ENCODE measurements around the gene PTCH2.
A peak's percentile ranks its signal among the peaks of the same experiment; 100 is the strongest.
"Not testable (repeated sequence)": the region's sequence is repeated elsewhere in the genome, so short reads cannot be mapped to it uniquely, and the experiment has no call there.

PTCH2 gene

DNA sequence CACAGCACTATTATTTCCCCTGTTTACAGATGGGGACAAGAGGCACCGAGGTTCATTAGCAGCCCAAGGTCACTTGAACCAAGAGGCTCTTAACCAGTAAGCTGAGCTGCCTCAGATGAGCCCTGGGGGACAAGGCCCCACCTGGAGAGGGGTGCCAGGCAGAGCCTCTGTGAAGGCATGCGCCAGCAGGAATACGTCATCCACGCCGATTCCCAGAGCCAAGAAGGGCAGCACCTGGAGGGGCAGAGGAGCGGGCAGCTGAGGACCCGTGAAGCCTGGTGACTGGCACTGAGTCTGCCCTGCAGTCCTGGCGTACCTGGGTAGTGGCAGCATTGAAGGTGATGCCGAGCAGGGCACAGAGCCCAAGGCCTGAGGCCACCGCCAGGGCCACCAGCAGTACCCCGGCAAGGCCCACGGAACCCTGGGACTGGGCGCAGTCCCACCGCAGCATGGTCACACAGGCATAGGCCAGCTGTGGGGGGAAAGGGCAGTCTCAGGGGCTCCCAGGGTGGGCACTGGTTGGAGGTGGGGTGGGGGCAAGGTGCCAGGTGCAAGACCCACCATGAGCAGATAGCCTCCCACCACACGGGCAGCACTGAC, 14.1 kb downstream of the PTCH2 start:
- no peaks in the 10 kb centered on the region for H3K27me3 Mint-ChIP-seq
- H3K36me3 Mint-ChIP-seq (ENCODE audit: low read depth): no peaks in the 10 kb centered on the region

DNA sequence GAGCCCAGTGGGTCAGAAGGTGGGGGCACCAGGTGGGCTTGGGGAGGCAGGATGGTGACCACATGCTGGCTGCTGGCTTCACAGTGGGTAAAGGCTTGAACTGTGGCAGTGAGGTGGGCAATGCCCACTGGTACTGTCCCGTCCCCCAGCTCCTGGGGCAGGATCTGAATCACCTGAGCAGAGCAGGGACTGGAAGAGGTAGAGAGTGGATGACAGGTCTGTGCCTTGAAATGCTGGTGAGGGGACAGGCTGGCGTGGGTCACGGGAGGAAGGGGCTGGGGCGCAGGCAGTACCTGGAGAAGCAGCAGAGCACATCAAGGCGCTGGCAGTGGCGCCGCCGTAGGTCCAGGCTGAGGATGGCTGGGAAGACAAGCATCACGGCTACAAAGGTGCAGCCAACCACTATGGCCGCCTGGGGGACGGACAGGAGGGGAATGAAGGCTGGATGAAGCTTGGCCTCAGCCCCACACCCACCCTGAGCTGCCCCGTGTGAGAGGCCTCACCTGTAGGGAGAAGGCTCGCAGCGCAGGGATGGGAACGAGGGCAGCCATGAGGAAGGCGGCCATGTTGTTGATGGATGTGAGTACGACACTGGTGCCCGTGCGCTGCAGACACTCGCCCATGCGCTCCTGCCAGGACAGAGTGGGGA, 14.9 kb downstream of the PTCH2 start:
- no peaks in the 10 kb centered on the region for H3K27me3 Mint-ChIP-seq
- no peak overlapping the region for H3K4me3 Mint-ChIP-seq
- no peak for DNase-seq
- no peaks in the 10 kb centered on the region for H3K4me1 Mint-ChIP-seq (ENCODE audit: low read depth)
- no peaks in the 10 kb centered on the region for H3K36me3 Mint-ChIP-seq (ENCODE audit: low read depth)
- no peaks in the 10 kb centered on the region for H3K9me3 Mint-ChIP-seq
- no peak overlapping the region for H3K27ac Mint-ChIP-seq

More for the DNA sequence above, 14.1 kb downstream of the PTCH2 start:
- Mint-ChIP-seq H3K4me1 (ENCODE audit: low read depth) (no peaks in the 10 kb centered on the region), H3K4me3 (no peak overlapping the region), H3K9me3 (no peaks in the 10 kb centered on the region), H3K27ac (no peak overlapping the region)
- DNase-seq: no peak

DNA sequence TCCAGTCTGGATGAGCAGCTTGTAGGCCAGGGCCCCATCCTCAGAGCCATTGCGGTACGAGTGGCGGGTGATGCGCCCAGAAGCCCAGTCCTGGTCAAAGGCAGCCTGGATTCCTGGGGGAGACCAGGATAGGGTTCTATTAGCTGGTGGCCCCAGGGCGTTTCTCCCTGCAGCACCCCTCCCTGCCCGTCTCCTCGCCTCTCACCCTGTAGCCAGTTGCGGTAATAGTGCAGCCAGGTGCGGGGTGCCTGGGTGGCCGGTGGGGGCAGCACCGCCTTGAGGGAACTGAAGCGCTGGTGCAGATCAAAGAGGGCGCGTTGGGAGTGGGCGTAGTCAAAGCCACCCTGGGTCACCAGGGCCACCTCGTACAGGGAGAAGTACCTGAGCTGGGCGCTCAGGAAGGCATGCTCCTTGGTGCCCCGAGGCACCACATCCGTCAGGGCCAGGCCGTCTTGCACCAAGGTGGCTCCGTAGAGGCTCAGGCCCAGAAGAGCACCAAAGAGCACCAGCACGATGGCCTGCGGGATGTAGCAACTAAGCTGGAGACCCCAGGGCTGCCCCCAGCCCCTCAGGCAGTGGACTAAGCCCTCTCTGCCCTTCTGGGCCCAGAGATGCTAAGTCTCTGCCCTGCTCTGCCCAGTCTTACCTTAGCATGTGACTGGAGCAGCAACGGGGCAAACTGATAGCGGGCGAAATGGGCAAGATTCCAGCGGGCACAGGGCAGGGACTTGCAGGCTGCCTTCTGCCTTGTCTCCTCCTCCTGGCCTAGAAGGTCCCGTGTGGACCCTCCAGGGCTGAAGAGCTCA, 15.7 kb downstream of the PTCH2 start:
- Mint-ChIP-seq H3K9me3 (no peaks in the 10 kb centered on the region), H3K36me3 (ENCODE audit: low read depth) (no peaks in the 10 kb centered on the region), H3K4me3 (no peak overlapping the region), H3K4me1 (ENCODE audit: low read depth) (no peaks in the 10 kb centered on the region), H3K27me3 (no peaks in the 10 kb centered on the region), H3K27ac (no peak overlapping the region)
- no peak for DNase-seq

DNA sequence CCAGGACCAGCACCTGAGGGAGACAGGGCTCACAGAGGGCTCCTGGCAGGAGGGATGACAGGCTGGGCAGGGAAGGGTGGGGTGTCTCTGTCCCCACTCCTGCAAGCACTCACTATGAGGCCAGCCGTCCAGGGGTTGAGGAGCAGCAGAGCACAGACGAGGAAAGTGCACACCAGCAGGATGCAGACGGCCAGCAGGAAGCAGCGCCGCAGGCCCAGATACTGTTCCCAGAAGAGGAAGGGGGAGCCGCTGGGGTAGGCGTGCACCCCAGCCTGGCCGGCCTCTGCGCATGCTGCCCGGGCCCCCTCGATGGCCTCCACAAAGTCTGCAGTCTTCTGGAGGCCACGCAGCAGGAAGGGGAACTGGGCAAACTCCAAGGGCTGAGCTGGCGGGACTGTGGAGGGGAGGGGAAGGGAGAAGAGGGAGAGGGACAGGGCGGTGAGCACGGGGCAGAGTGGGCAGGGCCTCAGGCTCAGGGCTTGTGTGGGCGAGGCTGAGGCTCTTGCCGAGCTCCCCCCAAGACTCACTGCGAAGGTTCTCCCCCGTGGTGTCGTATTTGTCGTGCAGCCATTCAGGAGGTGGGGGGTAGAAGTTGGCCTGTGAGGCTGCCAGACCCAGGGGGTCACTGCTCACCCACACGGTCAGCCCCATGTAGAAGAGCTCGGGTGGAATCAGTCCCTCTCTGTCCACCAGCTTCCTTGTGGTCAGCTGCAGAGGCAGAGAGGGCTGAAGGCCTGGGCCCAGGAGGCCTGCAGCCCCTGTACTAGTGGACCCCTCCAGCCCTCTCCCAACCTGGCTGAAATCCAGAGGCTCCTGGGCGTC, 16.5 kb downstream of the PTCH2 start:
- DNase-seq: no peak
- Mint-ChIP-seq H3K36me3 (ENCODE audit: low read depth) (no peaks in the 10 kb centered on the region), H3K27ac (no peak overlapping the region), H3K4me1 (ENCODE audit: low read depth) (no peaks in the 10 kb centered on the region), H3K9me3 (no peaks in the 10 kb centered on the region), H3K4me3 (no peak overlapping the region), H3K27me3 (no peaks in the 10 kb centered on the region)

DNA sequence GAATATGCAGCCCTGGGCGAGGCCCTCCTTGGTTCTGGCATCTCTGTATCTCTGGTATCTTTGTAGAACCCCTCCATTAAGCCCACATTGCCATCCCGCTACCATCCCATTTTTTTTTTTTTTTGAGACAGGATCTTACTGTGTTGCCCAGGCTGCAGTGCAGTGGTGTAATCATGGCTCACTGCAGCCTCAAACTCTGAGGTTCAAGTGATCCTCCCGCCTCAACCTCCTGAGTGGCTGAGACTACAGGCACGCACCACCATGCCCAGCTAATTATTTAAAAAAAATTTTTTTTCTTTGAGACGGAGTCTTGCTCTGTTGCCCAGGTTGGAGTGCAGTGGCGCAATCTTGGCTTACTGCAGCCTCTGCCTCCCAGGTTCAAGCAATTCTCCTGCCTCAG, 18.7 kb downstream of the PTCH2 start:
- H3K9me3 Mint-ChIP-seq; H3K36me3 Mint-ChIP-seq (ENCODE audit: low read depth); DNase-seq; H3K27me3 Mint-ChIP-seq; H3K4me3 Mint-ChIP-seq; H3K27ac Mint-ChIP-seq: not testable (repeated sequence)
- H3K4me1 Mint-ChIP-seq (ENCODE audit: low read depth): peaks cover 17% of the 10 kb centered on the region

DNA sequence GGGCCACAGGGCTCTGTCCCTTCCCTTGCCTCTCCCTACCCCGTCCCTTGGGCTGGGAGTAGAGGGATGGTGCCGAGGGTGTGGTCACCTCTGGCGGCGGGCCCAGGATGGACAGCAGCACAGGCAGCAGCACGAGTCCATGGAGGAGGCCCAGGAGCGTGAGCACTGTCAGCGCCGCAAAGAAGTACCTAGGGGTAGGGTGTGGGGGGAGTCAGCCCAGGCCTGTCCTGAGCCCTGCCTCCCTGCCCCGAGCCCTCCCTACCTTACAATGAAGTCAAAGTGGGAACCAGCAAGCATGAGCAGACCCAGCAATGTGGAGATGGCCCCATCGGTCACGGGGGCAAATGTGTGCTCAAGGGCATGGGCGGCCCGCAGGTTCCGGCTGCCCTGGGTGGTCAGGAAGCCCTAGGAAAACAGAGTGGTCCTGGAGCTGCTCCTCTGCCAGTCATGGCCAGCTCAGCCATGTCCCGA, 20.0 kb downstream of the PTCH2 start:
- Mint-ChIP-seq H3K27ac (no peak overlapping the region), H3K9me3 (no peaks in the 10 kb centered on the region), H3K27me3 (no peaks in the 10 kb centered on the region), H3K4me3 (no peak overlapping the region), H3K36me3 (ENCODE audit: low read depth) (no peaks in the 10 kb centered on the region), H3K4me1 (ENCODE audit: low read depth) (peaks cover 29% of the 10 kb centered on the region)
- no peak for DNase-seq

DNA sequence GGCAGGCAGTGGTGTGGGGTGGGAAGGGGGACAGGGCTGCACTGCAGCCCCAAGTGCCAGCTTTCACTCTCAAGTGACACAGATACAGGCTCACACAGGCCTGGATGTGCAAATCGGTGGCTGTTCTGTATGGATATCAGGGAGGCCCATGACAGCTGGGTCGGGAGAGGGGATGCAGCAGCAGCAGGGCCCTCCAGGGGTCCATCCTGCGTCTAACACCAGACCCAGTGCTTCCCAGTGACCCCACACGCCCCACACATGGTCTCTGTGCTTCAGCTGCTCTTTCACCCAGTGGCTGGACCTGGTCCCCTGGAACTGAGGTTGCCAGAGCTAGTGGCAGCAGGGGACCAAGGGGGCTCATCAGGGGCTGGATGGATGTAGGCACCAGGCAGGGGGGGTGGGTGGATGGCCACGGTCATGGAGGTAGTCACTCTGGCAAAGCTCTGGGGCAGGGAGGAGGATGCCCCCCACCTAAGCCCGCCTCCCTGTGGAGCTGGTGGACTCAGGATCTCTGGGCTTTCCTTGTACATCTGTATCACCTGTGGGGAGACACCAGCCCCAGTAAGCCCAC, 20.8 kb downstream of the PTCH2 start:
- H3K36me3 Mint-ChIP-seq (ENCODE audit: low read depth): peaks cover 4% of the 10 kb centered on the region
- peaks cover 35% of the 10 kb centered on the region for H3K4me1 Mint-ChIP-seq (ENCODE audit: low read depth)
- H3K27me3 Mint-ChIP-seq: no peaks in the 10 kb centered on the region
- H3K27ac Mint-ChIP-seq: no peak overlapping the region
- no peak overlapping the region for H3K4me3 Mint-ChIP-seq
- no peaks in the 10 kb centered on the region for H3K9me3 Mint-ChIP-seq
- no peak for DNase-seq

DNA sequence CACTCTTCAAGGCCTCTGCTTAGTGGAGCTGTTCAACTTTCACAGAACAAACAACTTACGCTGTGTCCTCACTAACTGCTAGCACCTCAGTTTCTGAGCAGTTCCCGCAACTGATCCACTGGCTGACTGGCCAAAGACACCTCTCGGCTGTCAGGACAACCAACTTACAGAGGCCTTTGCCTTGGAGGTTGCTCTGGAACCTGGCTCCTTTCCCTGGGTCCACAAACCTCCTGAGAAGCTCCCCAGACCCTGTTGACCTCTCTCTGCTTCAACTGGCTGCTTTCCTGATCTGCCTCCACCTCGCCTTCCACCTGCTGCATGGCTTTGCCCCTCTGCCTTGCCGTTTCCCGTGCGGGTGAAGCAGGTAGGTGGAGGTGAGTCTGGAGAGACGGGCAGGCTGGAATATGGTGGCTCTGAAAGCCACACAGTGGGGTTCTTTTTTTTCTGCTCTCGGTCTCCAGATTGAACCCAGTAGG, 21.8 kb downstream of the PTCH2 start:
- Mint-ChIP-seq H3K4me3 (peak overlapping the region; percentile 88), H3K36me3 (ENCODE audit: low read depth) (peaks cover 5% of the 10 kb centered on the region), H3K27me3 (no peaks in the 10 kb centered on the region), H3K9me3 (no peaks in the 10 kb centered on the region), H3K27ac (peak overlapping the region; percentile 100), H3K4me1 (ENCODE audit: low read depth) (peaks cover 39% of the 10 kb centered on the region)
- DNase-seq: no peak

DNA sequence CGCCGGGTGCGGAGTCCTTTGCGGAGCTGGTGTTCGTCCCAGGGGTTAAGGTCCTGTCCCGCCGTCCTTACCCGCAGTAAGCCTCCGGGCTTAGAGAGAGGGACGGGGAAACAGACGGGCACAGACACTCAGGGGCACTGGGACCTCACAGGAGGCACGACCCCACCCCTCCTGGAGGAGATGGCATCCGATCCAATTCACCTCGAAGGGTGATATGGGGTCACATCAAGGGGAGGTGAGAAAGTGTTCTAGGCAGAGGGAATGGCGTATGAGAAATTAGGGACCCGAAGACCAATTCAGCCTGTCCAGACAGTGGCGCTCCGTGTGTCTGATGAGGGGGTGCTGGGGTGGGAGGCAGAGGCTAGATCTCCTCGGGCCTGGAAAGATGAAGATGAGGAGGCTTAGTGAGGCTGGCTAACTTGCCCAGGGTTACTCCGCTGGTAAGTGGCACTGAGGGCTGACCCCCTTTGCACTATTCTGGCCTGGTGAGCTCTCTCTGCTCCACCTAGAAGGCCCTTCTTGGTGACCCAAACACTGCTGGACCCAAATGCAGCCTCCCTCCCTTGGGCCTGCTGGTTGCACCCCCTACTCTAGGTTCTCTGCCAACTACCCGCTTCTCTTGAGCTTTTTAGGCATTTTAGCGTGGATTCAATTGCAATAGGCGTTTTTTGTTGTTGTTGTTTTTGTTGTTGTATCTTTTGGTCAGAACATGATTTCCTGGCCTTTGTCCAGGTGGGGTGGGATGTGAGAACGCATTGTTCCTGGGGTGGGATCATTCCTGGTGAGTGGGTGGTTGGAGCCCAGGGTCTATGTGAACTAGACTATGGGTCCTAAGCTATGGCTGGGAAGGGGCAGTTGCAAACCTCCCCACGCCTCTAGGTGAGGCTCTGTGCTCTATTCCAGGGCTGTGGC, 22.5 kb downstream of the PTCH2 start:
- peak overlapping the region; percentile 100 for H3K27ac Mint-ChIP-seq
- no peaks in the 10 kb centered on the region for H3K9me3 Mint-ChIP-seq
- DNase-seq: no peak
- H3K27me3 Mint-ChIP-seq: no peaks in the 10 kb centered on the region
- peaks cover 10% of the 10 kb centered on the region for H3K36me3 Mint-ChIP-seq (ENCODE audit: low read depth)
- H3K4me3 Mint-ChIP-seq: peak overlapping the region; percentile 88
- H3K4me1 Mint-ChIP-seq (ENCODE audit: low read depth): peaks cover 42% of the 10 kb centered on the region

DNA sequence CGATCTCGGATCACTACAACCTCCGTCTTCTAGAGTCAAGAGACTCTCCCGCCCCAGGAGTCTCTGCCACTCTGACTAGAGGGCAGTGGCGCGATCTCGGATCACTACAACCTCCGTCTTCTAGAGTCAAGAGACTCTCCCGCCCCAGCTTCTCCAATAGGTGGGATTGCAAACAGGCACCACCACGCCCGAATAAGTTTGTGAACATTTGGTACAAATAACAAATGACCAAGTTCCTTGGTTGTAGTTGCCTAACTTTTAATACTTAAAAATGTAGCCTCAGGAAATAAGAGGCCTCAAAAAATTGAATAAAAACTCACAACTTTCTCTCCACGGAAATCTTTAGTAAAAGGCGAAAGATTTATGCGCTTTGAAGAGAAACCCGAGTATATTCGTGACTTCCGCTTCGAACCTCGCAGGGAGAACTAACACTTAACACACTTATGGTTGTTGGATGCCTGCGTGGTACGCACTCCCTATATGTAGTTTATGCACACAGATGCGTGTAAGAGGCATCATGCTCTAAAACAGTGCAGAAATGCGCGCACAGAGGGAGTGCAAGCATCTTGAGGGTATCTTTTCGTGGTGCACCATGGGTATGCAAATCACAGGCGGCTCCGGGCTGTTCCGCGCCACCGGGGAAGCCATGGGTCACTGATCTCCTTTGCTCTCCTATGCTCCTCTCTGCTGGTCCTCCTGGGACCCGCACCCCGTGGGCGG, 23.3 kb downstream of the PTCH2 start:
- peak overlapping the region; percentile 100 for H3K27ac Mint-ChIP-seq
- peak; percentile 91 for DNase-seq
- peaks cover 50% of the 10 kb centered on the region for H3K4me1 Mint-ChIP-seq (ENCODE audit: low read depth)
- H3K36me3 Mint-ChIP-seq (ENCODE audit: low read depth): peaks cover 18% of the 10 kb centered on the region
- no peaks in the 10 kb centered on the region for H3K9me3 Mint-ChIP-seq
- H3K27me3 Mint-ChIP-seq: no peaks in the 10 kb centered on the region
- peak overlapping the region; percentile 88 for H3K4me3 Mint-ChIP-seq

DNA sequence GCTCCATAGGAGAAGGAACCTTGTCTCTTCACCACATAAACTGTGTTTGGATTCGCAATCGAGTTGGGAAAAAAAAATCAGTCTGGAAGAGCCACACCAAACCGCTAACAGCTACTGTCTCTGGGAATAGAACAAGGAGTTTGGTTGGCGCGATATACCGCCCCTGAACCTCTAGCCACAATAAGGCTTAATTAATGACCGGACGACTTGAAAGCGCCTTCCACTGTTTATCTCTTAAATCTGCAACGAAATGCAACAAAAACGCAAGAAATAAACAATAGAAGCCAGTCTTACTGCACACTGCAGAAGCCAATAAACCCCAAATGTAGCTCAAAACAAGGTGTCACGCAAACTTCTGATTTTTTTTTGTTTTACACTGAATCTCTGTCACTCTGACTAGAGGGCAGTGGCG, 23.9 kb downstream of the PTCH2 start:
- H3K4me1 Mint-ChIP-seq (ENCODE audit: low read depth): peaks cover 52% of the 10 kb centered on the region

DNA sequence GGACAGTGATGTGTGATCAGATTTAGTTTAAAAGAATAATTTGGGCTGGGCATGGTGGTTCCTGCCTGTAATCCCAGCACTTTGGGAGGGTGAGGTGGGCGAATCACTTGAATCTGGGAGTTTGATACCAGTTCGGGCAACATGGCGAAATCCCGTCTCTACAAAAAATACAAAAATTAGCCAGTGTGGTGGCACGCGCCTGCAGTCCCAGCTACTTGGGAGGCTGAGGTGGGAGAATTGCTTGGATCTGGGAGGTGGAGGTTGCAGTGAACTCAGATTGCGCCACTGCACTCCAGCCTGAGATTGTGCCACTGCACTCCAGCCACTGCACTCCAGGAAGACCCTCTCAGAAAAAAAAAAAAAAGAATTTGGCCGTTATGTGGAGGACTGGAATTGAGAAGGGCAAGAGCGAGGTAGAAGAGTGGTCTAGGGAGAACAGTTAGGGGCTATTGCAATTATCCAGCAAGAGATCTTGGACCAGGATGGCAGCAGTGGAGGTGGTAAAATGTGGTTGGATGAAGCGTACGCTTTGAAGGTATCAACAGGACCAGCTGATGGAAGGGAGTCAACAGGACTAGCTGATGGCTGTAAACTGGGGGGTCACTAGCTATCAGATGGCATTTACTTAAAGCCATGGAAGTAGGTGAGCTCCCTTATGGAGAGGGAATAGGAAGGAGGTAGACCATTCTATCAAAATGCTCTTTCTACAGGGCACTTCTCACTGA, 25.1 kb downstream of the PTCH2 start:
- peaks cover 29% of the 10 kb centered on the region for H3K36me3 Mint-ChIP-seq (ENCODE audit: low read depth)
- H3K27ac Mint-ChIP-seq: peak overlapping the region; percentile 68
- H3K27me3 Mint-ChIP-seq: no peaks in the 10 kb centered on the region
- no peak for DNase-seq
- peak overlapping the region; percentile 16 for H3K4me3 Mint-ChIP-seq
- H3K9me3 Mint-ChIP-seq: no peaks in the 10 kb centered on the region
- H3K4me1 Mint-ChIP-seq (ENCODE audit: low read depth): peaks cover 58% of the 10 kb centered on the region

More for the DNA sequence above, 23.9 kb downstream of the PTCH2 start:
- peak overlapping the region; percentile 88 for H3K4me3 Mint-ChIP-seq
- H3K27ac Mint-ChIP-seq: peak overlapping the region; percentile 100
- H3K27me3 Mint-ChIP-seq: no peaks in the 10 kb centered on the region
- DNase-seq: no peak
- no peaks in the 10 kb centered on the region for H3K9me3 Mint-ChIP-seq
- peaks cover 24% of the 10 kb centered on the region for H3K36me3 Mint-ChIP-seq (ENCODE audit: low read depth)

Data from activated T-cell treated with anti-CD3 and anti-CD28 coated beads, Interleukin-2, amount 50 U/mL, for 24 hours (primary cell).